ENCODE results near the gene TBC1D5.

DNA sequence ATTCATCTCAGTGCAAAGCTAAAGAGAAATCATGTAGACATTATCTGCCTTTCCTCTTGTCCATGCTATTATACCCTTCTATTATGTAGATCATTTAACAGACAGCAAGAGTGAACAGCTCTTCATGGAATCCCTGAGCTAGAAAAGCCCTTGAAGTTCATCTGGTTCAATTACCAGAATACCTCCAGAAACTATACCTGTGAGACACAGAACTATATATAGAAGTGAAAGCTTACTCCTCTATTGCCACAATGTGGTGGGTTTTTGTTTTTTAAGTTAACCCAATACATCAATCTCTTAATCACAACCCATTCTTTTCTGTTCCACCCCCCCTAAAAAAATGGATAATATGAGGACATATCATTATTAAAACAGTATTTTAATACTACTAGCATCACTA lies 510.0 kb downstream of the TBC1D5 start:
- TF ChIP-seq, protein P1, sequence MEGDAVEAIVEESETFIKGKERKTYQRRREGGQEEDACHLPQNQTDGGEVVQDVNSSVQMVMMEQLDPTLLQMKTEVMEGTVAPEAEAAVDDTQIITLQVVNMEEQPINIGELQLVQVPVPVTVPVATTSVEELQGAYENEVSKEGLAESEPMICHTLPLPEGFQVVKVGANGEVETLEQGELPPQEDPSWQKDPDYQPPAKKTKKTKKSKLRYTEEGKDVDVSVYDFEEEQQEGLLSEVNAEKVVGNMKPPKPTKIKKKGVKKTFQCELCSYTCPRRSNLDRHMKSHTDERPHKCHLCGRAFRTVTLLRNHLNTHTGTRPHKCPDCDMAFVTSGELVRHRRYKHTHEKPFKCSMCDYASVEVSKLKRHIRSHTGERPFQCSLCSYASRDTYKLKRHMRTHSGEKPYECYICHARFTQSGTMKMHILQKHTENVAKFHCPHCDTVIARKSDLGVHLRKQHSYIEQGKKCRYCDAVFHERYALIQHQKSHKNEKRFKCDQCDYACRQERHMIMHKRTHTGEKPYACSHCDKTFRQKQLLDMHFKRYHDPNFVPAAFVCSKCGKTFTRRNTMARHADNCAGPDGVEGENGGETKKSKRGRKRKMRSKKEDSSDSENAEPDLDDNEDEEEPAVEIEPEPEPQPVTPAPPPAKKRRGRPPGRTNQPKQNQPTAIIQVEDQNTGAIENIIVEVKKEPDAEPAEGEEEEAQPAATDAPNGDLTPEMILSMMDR (IDR thresholded peaks at IDR 0.05; ENCODE audit: low read depth, low read length, poor library complexity, severe bottlenecking), result no peak
- no peak for TF ChIP-seq EZH2phosphoT487 (IDR thresholded peaks at IDR 0.05; ENCODE audit: borderline replicate concordance, low read length)
